ENCODE results near the gene HAPLN2.

Gene HAPLN2

DNA sequence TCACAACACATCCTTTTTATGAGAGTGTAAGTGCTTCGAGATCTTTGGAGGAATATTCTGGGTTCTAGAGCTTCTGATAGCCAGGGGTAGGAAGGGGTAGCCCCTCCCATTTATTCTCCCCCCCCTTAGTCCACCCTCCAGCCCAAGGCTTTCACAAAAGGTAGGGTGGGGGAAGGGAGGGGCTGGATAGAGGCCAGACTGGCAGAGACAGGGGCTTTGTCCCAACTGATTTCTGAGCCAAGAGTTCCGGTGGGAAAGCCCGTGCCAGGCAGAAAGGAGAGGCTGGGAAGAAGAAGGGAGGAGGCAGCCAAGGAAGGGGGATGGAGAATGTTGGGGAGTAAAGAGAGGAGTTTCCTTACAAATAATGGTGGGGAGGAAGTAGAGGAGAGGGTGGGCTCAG is 25.8 kb downstream of the HAPLN2 start:
- DNase-seq (ENCODE audit: low spot score): no peak

DNA sequence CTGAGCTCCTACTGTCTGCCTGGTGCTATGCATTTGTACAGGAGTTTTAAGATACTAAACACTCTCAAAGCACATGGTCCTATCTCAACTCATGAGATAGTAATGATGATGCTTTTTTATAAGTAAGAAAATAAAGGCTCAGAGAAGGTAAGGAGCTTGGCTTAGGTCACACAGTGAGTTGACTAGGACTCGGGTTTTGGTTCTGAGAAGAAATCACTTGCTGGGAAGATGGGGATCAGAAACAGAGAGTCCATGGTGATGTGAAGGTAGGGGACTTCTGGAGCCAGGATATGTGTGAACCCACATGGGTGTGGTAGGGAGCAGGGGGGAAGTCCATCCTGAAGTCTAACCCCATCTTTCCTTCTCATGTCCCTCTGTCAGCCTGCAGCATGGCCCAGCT is 26.5 kb downstream of the HAPLN2 start:
- DNase-seq (ENCODE audit: low spot score): no peak

DNA sequence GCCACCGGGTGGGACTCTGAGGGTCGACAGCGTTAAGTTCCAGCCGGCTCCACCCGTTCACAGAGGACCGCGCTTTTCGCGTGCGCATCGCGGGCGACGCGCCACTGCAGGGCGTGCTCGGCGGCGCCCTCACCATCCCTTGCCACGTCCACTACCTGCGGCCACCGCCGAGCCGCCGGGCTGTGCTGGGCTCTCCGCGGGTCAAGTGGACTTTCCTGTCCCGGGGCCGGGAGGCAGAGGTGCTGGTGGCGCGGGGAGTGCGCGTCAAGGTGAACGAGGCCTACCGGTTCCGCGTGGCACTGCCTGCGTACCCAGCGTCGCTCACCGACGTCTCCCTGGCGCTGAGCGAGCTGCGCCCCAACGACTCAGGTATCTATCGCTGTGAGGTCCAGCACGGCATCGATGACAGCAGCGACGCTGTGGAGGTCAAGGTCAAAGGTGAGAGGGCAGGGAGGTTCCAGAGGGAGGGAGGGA is 27.6 kb downstream of the HAPLN2 start:
- DNase-seq (ENCODE audit: low spot score): no peak

DNA sequence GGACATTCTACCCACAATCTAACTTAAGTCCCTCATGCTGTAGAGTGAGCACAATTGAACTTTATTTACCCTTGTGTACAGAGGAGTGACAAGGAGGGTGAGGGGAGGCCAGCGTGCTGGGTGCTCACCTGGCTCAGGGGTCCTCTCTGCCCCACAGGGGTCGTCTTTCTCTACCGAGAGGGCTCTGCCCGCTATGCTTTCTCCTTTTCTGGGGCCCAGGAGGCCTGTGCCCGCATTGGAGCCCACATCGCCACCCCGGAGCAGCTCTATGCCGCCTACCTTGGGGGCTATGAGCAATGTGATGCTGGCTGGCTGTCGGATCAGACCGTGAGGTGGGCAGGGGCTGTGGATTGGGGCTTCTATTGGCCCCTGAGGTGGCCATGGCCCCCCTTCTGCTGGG is 28.1 kb downstream of the HAPLN2 start:
- DNase-seq (ENCODE audit: low spot score): no peak

DNA sequence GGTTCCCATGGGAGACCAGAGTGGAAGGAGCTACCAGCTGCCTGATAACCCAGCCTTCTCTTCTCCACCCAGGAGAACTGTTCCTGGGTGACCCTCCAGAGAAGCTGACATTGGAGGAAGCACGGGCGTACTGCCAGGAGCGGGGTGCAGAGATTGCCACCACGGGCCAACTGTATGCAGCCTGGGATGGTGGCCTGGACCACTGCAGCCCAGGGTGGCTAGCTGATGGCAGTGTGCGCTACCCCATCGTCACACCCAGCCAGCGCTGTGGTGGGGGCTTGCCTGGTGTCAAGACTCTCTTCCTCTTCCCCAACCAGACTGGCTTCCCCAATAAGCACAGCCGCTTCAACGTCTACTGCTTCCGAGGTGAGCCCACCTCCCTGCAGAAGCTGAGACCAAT is 29.3 kb downstream of the HAPLN2 start:
- DNase-seq (ENCODE audit: low spot score): no peak

DNA sequence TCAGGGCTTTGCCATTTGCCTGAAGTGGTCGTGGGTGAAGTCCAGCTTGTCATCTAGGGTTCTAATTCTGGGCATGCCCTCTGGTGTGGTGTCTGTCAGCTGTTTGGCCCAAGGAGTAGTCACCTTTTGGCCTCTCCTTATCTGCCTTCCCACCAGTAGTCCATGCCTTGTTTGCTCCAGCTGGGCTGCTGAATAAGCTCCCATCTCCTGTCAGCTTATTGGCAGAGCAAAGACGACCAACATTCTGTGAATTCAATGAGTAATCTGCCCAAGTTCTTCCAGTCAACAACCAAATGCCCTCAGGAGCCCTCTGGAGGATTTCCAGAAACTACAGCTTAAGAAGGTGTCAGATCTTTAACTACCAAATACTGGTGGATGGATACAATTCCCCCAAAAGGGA is 29.7 kb downstream of the HAPLN2 start:
- no peak for DNase-seq (ENCODE audit: low spot score)

DNA sequence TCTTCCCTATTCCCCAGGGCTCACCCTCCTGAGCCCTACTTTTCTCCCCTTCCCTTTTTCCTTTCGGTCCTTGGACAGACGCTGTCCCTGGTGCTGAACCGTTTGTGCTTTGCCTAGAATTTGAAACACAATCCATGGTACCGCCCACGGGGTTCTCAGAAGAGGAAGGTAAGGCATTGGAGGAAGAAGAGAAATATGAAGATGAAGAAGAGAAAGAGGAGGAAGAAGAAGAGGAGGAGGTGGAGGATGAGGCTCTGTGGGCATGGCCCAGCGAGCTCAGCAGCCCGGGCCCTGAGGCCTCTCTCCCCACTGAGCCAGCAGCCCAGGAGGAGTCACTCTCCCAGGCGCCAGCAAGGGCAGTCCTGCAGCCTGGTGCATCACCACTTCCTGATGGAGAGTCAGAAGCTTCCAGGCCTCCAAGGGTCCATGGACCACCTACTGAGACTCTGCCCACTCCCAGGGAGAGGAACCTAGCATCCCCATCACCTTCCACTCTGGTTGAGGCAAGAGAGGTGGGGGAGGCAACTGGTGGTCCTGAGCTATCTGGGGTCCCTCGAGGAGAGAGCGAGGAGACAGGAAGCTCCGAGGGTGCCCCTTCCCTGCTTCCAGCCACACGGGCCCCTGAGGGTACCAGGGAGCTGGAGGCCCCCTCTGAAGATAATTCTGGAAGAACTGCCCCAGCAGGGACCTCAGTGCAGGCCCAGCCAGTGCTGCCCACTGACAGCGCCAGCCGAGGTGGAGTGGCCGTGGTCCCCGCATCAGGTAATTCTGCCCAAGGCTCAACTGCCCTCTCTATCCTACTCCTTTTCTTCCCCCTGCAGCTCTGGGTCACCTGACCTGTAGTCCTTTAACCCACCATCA is 33.1 kb downstream of the HAPLN2 start:
- no peak for DNase-seq (ENCODE audit: low spot score)

DNA sequence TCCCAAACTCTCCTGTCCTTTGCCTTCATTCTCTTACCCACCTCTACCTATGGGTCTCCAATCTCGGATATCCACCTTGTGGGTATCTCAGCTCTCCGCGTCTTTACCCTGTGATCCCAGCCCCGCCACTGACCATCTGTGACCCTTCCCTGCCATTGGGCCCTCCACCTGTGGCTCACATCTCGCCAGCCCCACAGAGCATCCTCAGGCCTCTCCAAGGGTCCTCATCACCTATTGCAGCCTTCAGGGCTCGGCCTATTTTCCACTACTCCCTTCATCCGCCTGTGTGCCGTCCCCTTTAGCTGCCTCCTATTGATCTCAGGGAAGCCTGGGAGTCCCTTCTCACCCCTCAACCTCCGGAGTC is 33.8 kb downstream of the HAPLN2 start:
- no peak for DNase-seq (ENCODE audit: low spot score)

DNA sequence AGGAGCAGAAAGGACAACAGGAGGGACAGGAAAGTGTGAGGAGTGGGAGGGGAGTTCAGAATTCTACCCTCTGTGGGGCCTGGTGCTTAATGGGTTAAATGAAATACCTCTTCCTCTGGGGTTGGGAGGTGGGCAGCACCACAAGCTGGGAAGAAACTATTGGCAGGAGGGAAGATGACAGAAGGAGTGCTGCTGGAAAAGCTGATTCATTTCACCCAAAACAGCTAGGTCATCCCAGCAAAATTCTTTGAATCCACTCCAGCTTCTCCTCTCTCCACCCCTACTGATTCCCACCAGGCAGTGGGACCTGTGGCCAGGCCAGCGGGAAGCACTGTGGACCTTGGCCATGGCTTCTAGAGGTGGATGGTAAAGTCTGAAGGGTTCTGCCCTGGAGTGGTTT is 35.5 kb downstream of the HAPLN2 start:
- no peak for DNase-seq (ENCODE audit: low spot score)

DNA sequence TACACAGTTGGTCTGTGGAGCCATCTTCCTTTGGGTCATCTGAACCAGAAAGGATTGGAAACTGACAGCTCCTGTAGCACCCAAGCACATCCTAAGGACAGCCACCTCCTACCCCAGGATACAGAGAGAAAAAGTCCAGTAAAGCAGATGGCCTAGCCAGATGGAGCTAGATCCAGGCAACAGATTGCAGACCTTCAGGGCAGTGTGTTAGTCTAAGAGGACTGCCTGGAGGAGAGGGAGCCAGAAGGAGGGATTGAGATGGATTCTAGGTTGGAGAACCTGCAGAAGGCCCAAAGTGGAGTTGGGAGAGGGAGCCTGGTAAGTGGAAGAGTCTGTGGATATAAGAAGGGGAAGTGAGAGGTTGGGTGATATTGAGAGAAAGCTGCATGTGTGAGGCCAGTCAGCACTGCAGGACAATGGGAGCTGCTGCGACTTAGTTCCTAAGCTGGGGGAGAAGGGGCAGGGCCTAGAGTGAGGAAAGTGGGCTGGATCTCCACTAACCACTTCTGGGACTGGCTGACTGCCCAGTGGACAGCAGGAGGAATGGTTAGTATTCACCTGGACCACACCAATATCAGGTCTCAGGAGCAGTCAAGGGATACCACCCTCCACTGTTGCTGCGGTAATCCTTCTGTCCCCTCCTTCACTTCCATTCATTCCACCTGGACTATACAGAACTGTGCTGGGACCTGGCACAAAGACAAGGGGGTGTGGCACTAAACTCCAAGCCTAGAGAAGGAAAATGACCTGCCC is 36.1 kb downstream of the HAPLN2 start:
- DNase-seq (ENCODE audit: low spot score): no peak

DNA sequence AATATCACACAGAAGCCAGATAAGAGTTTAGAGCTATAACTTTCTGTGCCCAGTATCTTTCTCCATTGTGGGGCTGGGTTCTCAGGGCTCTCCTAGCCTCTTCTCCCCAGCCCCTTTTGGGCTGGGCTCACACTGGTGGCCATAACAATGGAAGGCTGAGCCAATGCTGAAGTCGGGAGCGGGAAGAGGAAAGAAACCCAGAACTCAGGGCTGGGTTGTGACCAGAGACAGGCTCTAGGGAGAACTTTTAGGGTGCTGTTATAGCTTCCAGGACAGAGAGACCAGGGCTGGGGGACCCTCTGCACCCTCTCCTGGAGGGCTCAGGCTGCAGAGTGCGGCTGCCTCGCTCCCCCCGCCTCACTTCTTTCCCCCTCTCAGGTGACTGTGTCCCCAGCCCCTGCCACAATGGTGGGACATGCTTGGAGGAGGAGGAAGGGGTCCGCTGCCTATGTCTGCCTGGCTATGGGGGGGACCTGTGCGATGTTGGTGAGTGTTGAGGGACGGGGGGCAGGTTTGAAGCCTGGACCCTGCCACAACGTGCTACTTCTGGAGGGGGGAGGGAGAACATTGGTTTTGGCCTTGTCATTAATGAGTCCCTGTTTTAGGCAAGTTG is 36.8 kb downstream of the HAPLN2 start:
- DNase-seq (ENCODE audit: low spot score): no peak

DNA sequence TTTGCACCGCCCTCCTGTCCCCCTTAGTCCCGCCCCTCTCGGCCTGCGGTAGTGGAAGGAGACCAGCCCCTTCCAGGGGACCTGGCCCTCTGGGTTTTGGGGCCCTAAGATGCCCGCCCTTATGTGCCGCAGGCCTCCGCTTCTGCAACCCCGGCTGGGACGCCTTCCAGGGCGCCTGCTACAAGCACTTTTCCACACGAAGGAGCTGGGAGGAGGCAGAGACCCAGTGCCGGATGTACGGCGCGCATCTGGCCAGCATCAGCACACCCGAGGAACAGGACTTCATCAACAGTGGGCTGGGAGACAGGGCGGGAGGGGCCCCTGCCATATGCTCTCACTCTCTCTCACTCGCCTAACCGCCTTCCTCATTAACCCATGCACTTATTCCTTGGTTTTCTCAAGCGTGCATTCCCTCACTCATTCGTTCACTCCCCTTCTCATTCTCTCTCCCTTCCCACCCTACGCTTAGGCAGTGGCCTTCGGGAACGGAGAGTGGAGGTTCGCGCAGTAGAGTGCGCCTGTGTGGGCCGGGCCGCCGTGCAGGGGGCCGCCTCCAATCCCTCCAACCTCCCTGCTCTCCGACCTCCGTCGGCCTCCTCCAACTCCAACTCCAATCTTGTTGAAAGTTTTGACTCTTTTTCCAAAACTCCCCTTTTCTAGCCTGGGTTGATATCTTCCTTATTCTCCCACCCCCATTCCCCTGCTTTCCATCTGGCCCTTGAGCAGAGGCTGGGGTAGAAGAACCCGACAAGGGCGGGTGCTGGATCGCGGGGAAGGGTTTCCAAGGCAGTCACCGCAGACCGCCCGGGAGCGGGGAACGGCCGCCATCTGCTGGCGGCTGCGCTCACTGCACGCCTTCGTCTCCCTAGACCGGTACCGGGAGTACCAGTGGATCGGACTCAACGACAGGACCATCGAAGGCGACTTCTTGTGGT is 37.9 kb downstream of the HAPLN2 start:
- peak; percentile 21 for DNase-seq (ENCODE audit: low spot score)

DNA sequence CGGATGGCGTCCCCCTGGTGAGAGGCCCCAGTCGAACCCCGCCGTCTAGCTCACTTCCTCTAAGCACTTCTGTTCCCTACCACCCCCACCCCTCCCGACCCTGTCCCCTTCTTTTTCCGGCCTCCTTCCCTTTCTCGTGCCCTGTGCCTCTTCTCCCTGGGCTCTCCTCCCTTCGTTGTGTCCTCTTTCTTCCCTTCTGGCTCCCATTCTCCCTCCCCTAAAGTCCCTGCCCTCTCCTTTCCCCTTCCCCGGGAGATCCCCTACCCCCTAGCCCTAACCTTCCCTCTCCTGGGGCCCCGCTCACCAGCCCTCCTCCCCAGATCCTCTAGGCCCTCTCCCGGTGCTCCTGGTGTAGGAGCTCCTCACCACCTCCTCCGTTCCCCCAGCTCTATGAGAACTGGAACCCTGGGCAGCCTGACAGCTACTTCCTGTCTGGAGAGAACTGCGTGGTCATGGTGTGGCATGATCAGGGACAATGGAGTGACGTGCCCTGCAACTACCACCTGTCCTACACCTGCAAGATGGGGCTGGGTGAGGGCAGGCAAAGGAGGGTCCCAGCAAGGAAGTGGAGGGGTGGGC is 38.6 kb downstream of the HAPLN2 start:
- DNase-seq (ENCODE audit: low spot score): no peak

DNA sequence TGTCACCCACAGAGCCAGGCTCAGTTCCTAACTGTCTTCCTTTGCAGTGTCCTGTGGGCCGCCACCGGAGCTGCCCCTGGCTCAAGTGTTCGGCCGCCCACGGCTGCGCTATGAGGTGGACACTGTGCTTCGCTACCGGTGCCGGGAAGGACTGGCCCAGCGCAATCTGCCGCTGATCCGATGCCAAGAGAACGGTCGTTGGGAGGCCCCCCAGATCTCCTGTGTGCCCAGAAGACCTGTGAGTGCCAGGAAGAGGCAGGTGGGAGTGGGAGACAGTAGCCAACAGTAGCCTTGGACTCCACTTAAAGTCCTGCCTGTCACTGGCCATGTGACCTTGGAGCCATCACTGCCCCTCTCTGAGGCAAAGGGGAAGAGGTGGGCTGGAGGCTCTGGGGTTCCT is 39.3 kb downstream of the HAPLN2 start:
- DNase-seq (ENCODE audit: low spot score): no peak

DNA sequence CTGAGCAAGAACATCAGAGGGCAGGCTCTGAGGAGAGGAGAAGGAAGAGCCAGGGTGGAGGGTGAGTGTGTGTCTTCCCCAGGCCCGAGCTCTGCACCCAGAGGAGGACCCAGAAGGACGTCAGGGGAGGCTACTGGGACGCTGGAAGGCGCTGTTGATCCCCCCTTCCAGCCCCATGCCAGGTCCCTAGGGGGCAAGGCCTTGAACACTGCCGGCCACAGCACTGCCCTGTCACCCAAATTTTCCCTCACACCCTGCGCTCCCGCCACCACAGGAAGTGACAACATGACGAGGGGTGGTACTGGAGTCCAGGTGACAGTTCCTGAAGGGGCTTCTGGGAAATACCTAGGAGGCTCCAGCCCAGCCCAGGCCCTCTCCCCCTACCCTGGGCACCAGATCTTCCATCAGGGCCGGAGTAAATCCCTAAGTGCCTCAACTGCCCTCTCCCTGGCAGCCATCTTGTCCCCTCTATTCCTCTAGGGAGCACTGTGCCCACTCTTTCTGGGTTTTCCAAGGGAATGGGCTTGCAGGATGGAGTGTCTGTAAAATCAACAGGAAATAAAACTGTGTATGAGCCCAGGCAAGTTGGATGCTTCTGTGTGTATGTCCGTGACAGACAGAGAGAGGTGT is 39.8 kb downstream of the HAPLN2 start:
- DNase-seq (ENCODE audit: low spot score): no peak

DNA sequence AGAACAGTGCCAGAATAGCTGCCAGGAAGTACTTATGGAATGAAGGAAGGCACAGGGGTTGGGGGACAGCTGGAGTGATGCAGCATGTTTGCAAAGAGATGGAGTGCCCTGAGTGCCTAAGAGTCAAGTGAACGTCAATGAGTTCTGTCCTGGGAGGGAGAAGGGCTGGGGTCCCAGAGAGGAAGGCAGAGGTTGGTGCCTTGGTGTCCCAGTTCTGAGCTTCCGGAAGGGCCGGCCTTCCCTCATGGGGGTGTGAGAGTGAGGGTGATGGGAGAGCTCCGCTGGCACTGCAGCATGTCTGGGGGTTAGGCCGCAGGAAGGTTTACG is 40.4 kb downstream of the HAPLN2 start:
- no peak for DNase-seq (ENCODE audit: low spot score)

DNA sequence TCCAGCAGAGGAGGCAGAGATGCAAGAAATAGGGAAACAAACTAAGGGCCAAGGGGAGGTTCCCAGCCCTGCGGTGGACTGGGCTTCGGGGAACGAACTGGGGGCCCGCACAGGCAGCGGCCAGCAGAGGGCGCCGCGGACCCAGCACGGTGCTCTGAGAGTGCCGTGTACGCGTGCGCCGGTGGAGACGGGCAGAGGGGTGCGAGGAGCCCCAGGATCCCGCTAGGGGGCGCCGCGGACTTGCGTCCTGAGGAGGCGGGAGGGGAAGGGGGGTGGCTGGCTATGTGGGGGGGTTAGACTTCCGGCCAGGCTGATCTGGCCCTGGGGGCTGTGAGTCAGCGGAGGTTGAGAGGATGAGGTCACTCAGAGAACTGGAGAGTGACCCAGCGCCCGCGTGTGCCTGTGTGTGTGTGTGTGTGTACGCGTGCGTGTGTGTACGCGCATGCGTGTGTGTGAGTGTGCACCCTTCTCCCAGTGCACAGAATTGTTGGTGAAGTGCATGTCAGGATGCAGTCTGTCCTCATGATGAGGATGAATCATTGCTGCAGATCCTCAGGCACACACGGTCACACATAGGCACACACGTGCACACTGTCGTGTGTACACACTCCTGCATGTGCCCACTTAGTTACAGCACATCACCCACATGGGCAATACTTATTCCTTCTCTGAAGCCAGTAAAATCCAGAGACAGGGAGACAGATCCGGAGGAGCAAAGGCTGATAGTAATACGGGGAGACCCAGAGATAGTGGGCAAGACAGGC is 41.0 kb downstream of the HAPLN2 start:
- peak; percentile 94 for DNase-seq (ENCODE audit: low spot score)

DNA sequence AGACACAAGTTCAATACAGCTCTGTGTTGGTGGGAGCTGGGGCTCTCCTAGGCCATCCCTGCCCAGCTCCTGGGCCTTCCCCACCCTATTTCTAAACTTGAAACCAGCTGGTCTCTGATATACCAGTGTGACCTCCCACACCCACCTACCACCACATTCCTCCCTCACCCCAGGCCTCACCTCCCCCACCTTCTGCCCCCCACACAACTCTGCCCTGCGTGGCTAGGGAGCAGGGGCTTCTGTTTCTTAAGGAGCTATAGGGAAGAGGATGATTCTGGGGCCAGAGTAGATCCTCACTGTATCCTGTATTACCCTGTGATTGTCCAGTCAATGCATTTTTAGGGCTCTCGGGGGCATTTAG is 41.5 kb downstream of the HAPLN2 start:
- DNase-seq (ENCODE audit: low spot score): no peak

DNA sequence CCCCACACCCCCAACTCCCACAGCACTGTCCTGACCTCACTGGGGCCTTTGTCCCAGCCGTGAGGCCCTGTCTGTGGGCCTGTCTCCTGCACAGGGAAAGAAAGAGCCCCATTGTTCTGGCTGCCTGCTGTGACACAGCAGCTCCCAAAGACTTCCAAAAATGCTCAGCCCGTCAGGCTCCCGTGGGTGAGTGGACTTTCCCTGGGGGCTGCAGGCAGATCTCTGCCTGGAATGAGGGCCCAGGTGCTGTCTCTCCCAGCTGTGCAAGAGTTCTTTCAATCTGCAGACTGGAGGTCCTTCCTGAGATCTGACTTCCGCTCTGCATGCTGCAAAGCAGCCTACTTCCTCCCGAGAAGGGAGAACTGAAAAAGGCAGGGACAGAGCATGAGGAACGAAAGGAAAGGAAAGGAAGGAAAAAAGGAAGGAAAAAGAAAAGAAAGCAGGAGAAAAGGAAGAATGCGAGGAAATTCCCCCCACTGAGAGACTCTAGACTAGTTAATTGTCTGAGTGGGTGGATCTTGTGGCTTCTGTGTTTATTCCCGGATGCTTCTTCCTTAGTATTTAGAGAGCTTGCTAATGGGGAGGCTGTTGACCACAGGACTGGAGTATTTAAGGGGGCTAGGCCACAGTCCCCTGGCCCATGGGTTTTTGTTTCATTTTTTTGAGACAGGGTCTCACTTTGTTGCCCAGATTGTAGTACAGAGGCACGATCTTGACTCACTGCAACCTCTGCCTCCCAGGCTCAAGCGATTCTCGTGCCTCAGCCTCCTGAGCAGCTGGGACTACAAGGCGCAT is 43.0 kb downstream of the HAPLN2 start:
- peak; percentile 75 for DNase-seq (ENCODE audit: low spot score)

DNA sequence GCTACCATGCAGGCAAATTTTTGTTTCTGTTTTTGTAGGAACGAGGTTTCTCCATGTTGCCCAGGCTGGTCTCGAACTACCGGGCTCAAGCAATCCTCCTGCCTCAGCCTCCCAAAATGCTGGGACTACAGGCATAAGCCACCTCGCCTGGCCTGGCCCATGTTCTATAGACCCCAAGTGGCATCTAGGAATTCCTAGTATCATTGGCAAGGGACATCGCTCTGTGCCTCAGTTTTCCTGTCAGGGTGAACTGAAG is 43.5 kb downstream of the HAPLN2 start:
- no peak for DNase-seq (ENCODE audit: low spot score)

Measured in SW480 (cell line).